ENCODE results near the gene SGMS1.

DNA sequence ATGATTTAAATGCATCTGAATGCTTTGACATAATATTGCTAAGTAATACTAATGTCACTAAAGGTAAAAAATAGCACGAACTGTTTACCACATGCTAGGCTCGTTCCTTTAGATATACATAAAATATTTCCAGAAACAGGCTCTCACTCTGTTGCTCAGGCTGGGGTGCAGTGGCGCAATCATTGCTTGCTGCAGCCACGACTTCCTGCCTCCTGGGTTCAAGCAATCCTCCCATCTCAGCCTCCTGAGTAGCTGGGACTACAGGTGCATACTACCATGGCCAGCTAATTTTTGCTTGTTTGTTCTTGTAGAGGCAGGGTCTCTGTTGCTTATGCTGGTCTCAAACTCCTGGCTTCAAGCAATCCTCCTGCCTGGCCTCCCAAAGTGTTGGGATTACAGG is 183.3 kb downstream of the SGMS1 start:
- TF ChIP-seq, protein P1, sequence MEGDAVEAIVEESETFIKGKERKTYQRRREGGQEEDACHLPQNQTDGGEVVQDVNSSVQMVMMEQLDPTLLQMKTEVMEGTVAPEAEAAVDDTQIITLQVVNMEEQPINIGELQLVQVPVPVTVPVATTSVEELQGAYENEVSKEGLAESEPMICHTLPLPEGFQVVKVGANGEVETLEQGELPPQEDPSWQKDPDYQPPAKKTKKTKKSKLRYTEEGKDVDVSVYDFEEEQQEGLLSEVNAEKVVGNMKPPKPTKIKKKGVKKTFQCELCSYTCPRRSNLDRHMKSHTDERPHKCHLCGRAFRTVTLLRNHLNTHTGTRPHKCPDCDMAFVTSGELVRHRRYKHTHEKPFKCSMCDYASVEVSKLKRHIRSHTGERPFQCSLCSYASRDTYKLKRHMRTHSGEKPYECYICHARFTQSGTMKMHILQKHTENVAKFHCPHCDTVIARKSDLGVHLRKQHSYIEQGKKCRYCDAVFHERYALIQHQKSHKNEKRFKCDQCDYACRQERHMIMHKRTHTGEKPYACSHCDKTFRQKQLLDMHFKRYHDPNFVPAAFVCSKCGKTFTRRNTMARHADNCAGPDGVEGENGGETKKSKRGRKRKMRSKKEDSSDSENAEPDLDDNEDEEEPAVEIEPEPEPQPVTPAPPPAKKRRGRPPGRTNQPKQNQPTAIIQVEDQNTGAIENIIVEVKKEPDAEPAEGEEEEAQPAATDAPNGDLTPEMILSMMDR (conservative IDR thresholded peaks at IDR 0.05 in 1 of 2, IDR thresholded peaks at IDR 0.05 in 1 of 2; ENCODE audit: low read depth in 1 of 2, low read length in 2 of 2) = no peak
- TF ChIP-seq EZH2 (IDR thresholded peaks at IDR 0.05; ENCODE audit: low read length, missing control alignments) = no peak
